Fibroblast of lung (primary cell): ENCODE measurements around the gene NIFK.

Experiments used
- CTCF ChIP-seq, 2 donors: IDR thresholded peaks in 1 of 2; conservative IDR thresholded peaks in 1 of 2; 1 replicate in 1 of 2; 2 replicates in 1 of 2; pipeline ENCODE4 v1.5.1; 2011 to 2012; ENCODE audit warnings: low read length in 2 of 2, control low read depth in 1 of 2, inconsistent platforms in 1 of 2, low read depth in 1 of 2, mild to moderate bottlenecking in 1 of 2
- EZH2 ChIP-seq: IDR thresholded peaks from 2 replicates; pipeline ENCODE4 v1.5.1; 2012; ENCODE audit warnings: low read length, control low read depth, mild to moderate bottlenecking; ENCODE audit errors: missing control alignments

- TF ChIP-seq CTCF (conservative IDR thresholded peaks at IDR 0.05 in 1 of 2, IDR thresholded peaks at IDR 0.05 in 1 of 2; ENCODE audit: low read depth in 1 of 2, low read length in 2 of 2) (no peak), EZH2 (no peak)
These were observed 14.7 kb downstream of the NIFK start for GRCh38 chr2:121721926-121722325.
